ENCODE measurements around the gene SLC17A3.

SLC17A3 gene

DNA sequence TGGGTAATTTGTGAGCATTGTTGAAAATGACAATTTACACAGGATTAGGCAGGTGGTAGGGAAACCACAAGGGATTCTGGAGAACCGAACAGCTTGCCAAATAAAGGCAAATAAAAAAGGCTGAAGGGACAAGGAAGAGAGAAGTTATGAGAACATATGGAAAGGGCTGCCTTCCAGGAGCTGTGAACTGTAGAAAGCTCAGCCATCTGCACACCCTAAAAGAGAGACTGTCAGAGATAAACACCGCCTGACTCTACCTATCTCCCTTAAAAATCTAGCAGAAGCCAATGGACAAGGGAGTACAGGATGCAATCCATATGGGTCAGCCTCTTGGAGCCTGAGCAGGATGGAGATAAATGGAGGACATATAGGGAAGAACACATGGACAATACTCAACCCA, 29.5 kb downstream of the SLC17A3 start:
- no peak overlapping the region for H3K4me3 ChIP-seq (ENCODE audit: low read depth in 1 of 5, low read length in 5 of 5)
- H3K27me3 ChIP-seq (ENCODE audit: control insufficient read depth in 5 of 5, insufficient read depth in 4 of 5, low read length in 5 of 5): no peaks in the 10 kb centered on the region
- H3K4me1 ChIP-seq (ENCODE audit: control insufficient read depth in 5 of 5, insufficient read depth in 5 of 5, low read length in 5 of 5): no peaks in the 10 kb centered on the region
- H3K36me3 ChIP-seq (ENCODE audit: control insufficient read depth in 5 of 5, insufficient read depth in 5 of 5, low read length in 5 of 5): no peaks in the 10 kb centered on the region
- no peak overlapping the region for H3K27ac ChIP-seq (ENCODE audit: low read depth, low read length)
- H3K9me3 ChIP-seq (ENCODE audit: control insufficient read depth in 5 of 5, low read length in 5 of 5): no peaks in the 10 kb centered on the region
- no peak overlapping the region for H3K9ac ChIP-seq (ENCODE audit: low read length in 5 of 5)

DNA sequence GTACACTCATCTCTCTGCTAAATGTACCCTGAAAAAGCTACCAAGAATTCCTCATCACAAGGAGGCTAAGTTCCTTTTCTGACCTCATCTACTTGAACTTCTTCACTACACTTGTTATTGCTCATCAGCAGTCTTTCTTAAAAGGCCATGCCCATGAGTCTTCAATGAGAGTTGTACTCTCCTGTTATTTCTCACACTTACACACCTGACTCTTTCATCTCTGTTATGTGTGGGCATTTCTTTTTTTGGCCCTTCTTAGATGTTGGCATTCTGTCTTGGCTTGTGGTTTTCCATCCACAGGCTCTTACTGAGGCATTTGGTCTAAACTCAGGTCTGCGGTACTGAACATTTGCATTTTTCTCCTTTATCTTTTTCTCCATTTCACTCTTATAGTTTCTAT, 31.5 kb downstream of the SLC17A3 start:
- Histone ChIP-seq H3K36me3 (ENCODE audit: control insufficient read depth in 5 of 5, insufficient read depth in 5 of 5, low read length in 5 of 5) (no peaks in the 10 kb centered on the region), H3K27me3 (ENCODE audit: control insufficient read depth in 5 of 5, insufficient read depth in 4 of 5, low read length in 5 of 5) (no peaks in the 10 kb centered on the region), H3K4me1 (ENCODE audit: control insufficient read depth in 5 of 5, insufficient read depth in 5 of 5, low read length in 5 of 5) (no peaks in the 10 kb centered on the region), H3K27ac (ENCODE audit: low read depth, low read length) (no peak overlapping the region), H3K4me3 (ENCODE audit: low read depth in 1 of 5, low read length in 5 of 5) (no peak overlapping the region), H3K9me3 (ENCODE audit: control insufficient read depth in 5 of 5, low read length in 5 of 5) (no peaks in the 10 kb centered on the region), H3K9ac (ENCODE audit: low read length in 5 of 5) (no peak overlapping the region)

DNA sequence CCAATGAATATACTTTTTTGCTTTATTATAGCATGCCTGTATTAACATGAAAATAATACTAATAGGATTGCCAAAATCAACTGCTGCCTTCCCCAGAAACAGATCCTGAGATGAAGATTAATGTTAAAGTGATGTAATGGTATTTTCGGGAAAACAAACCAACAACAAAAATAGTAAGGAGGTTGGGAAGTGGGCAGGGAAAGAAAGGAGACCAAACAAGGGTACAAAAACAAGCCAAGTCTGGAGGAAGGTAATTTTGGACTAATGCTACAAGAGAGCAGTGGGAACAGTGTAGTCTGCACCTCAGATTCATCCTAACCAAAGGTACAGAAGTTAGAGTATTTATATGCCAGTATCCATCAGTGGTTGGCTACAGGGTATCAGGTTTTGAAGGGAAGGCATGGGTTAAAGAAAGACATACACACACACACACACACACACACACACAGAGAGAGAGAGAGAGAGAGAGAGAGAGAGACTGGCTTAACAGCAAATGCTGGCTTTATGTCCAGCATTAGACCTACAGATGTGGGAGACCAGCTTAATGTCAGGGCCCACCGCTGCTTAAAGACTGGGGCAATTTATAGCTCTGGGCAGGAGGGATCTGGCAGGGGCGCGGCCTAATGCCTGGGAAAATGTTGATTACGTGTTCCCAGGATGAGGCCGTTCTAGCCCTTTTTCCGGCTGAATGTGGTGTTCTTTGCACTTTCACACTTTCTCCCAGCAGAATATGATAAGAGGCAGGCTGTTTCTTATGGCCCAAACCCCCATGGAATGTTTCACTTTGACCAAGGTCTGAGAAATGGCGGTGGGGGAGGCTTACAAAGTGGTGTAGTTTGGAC, 38.4 kb downstream of the SLC17A3 start:
- no peaks in the 10 kb centered on the region for H3K9me3 ChIP-seq (ENCODE audit: control insufficient read depth in 5 of 5, low read length in 5 of 5)
- no peaks in the 10 kb centered on the region for H3K4me1 ChIP-seq (ENCODE audit: control insufficient read depth in 5 of 5, insufficient read depth in 5 of 5, low read length in 5 of 5)
- H3K27ac ChIP-seq (ENCODE audit: low read depth, low read length): no peak overlapping the region
- H3K27me3 ChIP-seq (ENCODE audit: control insufficient read depth in 5 of 5, insufficient read depth in 4 of 5, low read length in 5 of 5): peaks cover 0 to 2% (median 0%) of the 10 kb centered on the region in 5 donors
- H3K36me3 ChIP-seq (ENCODE audit: control insufficient read depth in 5 of 5, insufficient read depth in 5 of 5, low read length in 5 of 5): no peaks in the 10 kb centered on the region
- H3K9ac ChIP-seq (ENCODE audit: low read length in 5 of 5): no peak overlapping the region
- no peak overlapping the region for H3K4me3 ChIP-seq (ENCODE audit: low read depth in 1 of 5, low read length in 5 of 5)

DNA sequence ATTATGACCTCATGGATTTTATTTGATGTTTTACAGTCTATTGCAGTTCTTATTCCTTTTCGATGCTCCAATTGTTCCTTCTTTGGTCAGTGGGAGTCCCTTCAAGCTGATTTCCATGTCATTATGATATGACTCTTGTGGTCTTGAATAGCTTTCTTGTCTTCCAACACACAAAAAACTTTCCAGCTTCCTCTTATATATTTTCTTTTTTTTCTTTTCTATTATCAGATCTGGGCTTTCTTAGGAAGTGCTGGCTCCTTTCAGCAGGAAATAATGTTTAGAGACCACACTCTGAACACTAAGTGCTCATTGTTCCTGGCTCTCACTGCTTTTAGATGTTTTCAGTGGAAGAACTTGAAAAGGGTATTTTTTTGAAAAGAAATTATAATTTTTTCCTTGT, 39.1 kb downstream of the SLC17A3 start:
- no peak overlapping the region for H3K27ac ChIP-seq (ENCODE audit: low read depth, low read length)
- H3K9ac ChIP-seq (ENCODE audit: low read length in 5 of 5): no peak overlapping the region
- no peak overlapping the region for H3K4me3 ChIP-seq (ENCODE audit: low read depth in 1 of 5, low read length in 5 of 5)
- no peaks in the 10 kb centered on the region for H3K4me1 ChIP-seq (ENCODE audit: control insufficient read depth in 5 of 5, insufficient read depth in 5 of 5, low read length in 5 of 5)
- H3K36me3 ChIP-seq (ENCODE audit: control insufficient read depth in 5 of 5, insufficient read depth in 5 of 5, low read length in 5 of 5): no peaks in the 10 kb centered on the region
- H3K27me3 ChIP-seq (ENCODE audit: control insufficient read depth in 5 of 5, insufficient read depth in 4 of 5, low read length in 5 of 5): peaks cover 0 to 2% (median 0%) of the 10 kb centered on the region in 5 donors
- H3K9me3 ChIP-seq (ENCODE audit: control insufficient read depth in 5 of 5, low read length in 5 of 5): no peaks in the 10 kb centered on the region

DNA sequence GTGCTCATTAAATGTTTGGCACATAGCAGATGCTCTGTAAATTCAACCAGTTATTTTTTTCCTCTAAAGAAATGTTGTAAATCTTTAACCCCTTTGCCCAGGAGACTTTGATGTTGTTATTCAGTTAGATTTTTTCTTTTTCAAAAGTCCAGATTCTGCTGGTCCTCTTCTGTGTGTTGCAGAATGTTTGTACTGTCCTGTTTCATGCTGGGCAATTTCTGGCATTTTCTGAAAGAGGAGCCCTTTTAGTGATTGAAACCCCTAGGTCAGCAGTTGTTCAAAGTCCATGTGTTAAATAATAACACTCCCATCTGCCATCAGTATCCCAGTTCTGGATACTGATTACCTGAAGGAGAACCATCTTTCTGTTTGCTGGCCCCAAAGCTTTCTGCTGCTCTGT, 40.9 kb downstream of the SLC17A3 start:
- no peaks in the 10 kb centered on the region for H3K4me1 ChIP-seq (ENCODE audit: control insufficient read depth in 5 of 5, insufficient read depth in 5 of 5, low read length in 5 of 5)
- H3K36me3 ChIP-seq (ENCODE audit: control insufficient read depth in 5 of 5, insufficient read depth in 5 of 5, low read length in 5 of 5): no peaks in the 10 kb centered on the region
- no peaks in the 10 kb centered on the region for H3K9me3 ChIP-seq (ENCODE audit: control insufficient read depth in 5 of 5, low read length in 5 of 5)
- no peak overlapping the region for H3K27ac ChIP-seq (ENCODE audit: low read depth, low read length)
- peaks cover 0 to 2% (median 0%) of the 10 kb centered on the region in 5 donors for H3K27me3 ChIP-seq (ENCODE audit: control insufficient read depth in 5 of 5, insufficient read depth in 4 of 5, low read length in 5 of 5)
- H3K9ac ChIP-seq (ENCODE audit: low read length in 5 of 5): no peak overlapping the region
- no peak overlapping the region for H3K4me3 ChIP-seq (ENCODE audit: low read depth in 1 of 5, low read length in 5 of 5)

DNA sequence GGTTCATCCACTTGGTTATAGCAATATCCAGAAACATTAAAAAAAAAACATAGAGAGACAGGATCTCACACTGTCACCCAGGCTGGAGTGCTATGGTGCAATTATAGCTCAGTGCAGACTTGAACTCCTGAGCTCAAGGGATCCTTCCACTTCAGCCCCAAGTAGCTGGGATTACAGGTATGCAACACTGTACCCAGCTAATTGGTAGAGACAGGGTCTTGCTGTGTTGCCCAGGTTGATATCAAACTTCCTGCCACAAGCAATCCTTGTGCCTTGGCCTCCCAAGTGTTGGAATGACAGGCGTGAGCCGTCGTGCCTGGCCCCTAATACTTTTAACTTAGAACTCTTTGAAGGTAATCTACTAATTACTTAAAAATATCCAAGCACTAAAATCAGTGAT, 41.4 kb downstream of the SLC17A3 start:
- H3K9me3 ChIP-seq (ENCODE audit: control insufficient read depth in 5 of 5, low read length in 5 of 5): no peaks in the 10 kb centered on the region
- H3K9ac ChIP-seq (ENCODE audit: low read length in 5 of 5): no peak overlapping the region
- H3K27ac ChIP-seq (ENCODE audit: low read depth, low read length): no peak overlapping the region
- H3K36me3 ChIP-seq (ENCODE audit: control insufficient read depth in 5 of 5, insufficient read depth in 5 of 5, low read length in 5 of 5): no peaks in the 10 kb centered on the region
- H3K27me3 ChIP-seq (ENCODE audit: control insufficient read depth in 5 of 5, insufficient read depth in 4 of 5, low read length in 5 of 5): peaks cover 0 to 2% (median 0%) of the 10 kb centered on the region in 5 donors
- H3K4me1 ChIP-seq (ENCODE audit: control insufficient read depth in 5 of 5, insufficient read depth in 5 of 5, low read length in 5 of 5): no peaks in the 10 kb centered on the region
- no peak overlapping the region for H3K4me3 ChIP-seq (ENCODE audit: low read depth in 1 of 5, low read length in 5 of 5)

DNA sequence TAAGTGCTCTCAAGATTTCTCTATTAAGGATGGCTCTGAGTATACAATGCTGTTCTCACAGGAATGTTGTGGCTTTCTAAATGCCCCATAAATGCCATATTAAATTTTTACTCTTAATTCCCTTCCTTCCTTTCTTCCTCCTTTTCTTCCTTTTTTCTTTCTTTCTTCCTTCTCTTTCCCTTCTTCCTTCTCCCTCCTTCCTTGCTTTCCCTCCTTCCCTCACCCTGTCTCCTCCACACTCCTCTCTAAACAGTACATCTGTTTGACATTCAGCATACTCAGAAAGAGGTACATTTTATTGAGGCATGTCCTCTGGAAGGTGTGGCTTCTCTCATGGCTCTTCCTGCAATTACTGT, 41.8 kb downstream of the SLC17A3 start:
- H3K9me3 ChIP-seq (ENCODE audit: control insufficient read depth in 5 of 5, low read length in 5 of 5): no peaks in the 10 kb centered on the region
- no peak overlapping the region for H3K4me3 ChIP-seq (ENCODE audit: low read depth in 1 of 5, low read length in 5 of 5)
- H3K9ac ChIP-seq (ENCODE audit: low read length in 5 of 5): no peak overlapping the region
- no peaks in the 10 kb centered on the region for H3K36me3 ChIP-seq (ENCODE audit: control insufficient read depth in 5 of 5, insufficient read depth in 5 of 5, low read length in 5 of 5)
- no peaks in the 10 kb centered on the region for H3K4me1 ChIP-seq (ENCODE audit: control insufficient read depth in 5 of 5, insufficient read depth in 5 of 5, low read length in 5 of 5)
- H3K27ac ChIP-seq (ENCODE audit: low read depth, low read length): no peak overlapping the region
- peaks cover 0 to 2% (median 0%) of the 10 kb centered on the region in 5 donors for H3K27me3 ChIP-seq (ENCODE audit: control insufficient read depth in 5 of 5, insufficient read depth in 4 of 5, low read length in 5 of 5)

DNA sequence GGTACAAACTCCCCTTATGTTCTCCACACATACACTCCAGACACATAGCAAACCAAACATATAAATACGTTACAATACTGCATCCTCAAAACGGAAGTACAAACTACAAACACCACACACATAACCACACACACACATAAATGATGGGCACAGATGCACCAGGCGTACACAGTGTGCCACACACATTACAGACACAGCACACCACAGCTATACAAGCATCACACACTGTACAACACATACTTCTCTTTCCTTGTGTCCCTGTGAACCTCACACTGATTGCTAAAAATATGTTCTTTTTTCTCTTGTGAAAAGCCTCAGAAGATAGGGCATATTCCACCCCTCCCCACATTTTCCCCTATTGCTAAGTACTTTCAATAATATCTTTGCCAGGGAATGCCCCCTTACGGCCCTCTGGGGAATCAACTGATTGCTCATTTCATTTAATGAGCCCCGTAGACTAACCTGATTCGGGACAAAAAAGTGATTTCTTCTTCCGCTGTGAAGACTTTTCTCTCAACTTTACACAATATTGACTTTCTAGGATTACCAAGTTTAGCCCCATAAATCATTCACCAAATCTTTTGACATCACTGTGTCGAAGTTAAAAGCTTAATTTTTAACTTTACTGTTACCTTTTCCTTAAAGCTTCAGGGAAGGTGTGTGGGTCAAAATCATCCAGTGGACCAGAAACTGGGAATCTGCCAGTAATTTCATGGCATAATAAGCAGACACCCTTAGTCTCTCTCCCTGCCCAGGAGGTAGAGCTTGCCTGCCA, 42.3 kb downstream of the SLC17A3 start, which contains the start of gene SLC17A1:
SLC17A1 (minus strand) TSS at position 521 of the 775 bp plus-strand sequence. CDS start 1,495 bp downstream, outside the sequence.
- no peaks in the 10 kb centered on the region for H3K4me1 ChIP-seq (ENCODE audit: control insufficient read depth in 5 of 5, insufficient read depth in 5 of 5, low read length in 5 of 5)
- no peak within 1 kb of the TSS for H3K9ac ChIP-seq (ENCODE audit: low read length in 5 of 5)
- no peaks in the 10 kb centered on the region for H3K9me3 ChIP-seq (ENCODE audit: control insufficient read depth in 5 of 5, low read length in 5 of 5)
- no peaks in the 10 kb centered on the region for H3K36me3 ChIP-seq (ENCODE audit: control insufficient read depth in 5 of 5, insufficient read depth in 5 of 5, low read length in 5 of 5)
- peaks cover 0 to 2% (median 0%) of the 10 kb centered on the region in 5 donors for H3K27me3 ChIP-seq (ENCODE audit: control insufficient read depth in 5 of 5, insufficient read depth in 4 of 5, low read length in 5 of 5)
- no peak within 1 kb of the TSS for H3K4me3 ChIP-seq (ENCODE audit: low read depth in 1 of 5, low read length in 5 of 5)
- H3K27ac ChIP-seq (ENCODE audit: low read depth, low read length): no peak within 1 kb of the TSS

DNA sequence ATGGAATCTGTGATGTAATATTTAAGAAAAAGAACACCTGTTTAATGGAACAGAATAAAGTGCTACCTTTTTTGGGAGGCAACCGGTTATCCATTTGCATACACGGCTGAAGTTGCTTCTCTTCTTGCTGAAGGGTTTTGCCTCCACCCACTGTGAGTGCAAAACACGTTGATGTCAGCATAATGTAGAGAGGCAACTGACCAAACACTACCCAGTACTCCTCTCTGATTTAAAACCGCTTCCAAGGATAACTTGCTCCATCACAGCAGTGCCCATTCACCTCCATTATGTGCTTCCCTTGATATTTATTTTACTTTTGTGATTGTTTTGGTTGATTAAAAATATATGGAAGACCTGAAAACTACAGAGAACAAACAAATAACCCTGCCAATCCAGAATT, 43.6 kb downstream of the SLC17A3 start:
- Histone ChIP-seq H3K27me3 (ENCODE audit: control insufficient read depth in 5 of 5, insufficient read depth in 4 of 5, low read length in 5 of 5) (peaks cover 0 to 2% (median 0%) of the 10 kb centered on the region in 5 donors), H3K36me3 (ENCODE audit: control insufficient read depth in 5 of 5, insufficient read depth in 5 of 5, low read length in 5 of 5) (no peaks in the 10 kb centered on the region), H3K27ac (ENCODE audit: low read depth, low read length) (no peak overlapping the region), H3K4me3 (ENCODE audit: low read depth in 1 of 5, low read length in 5 of 5) (no peak overlapping the region), H3K9ac (ENCODE audit: low read length in 5 of 5) (no peak overlapping the region), H3K4me1 (ENCODE audit: control insufficient read depth in 5 of 5, insufficient read depth in 5 of 5, low read length in 5 of 5) (no peaks in the 10 kb centered on the region), H3K9me3 (ENCODE audit: control insufficient read depth in 5 of 5, low read length in 5 of 5) (no peaks in the 10 kb centered on the region)

DNA sequence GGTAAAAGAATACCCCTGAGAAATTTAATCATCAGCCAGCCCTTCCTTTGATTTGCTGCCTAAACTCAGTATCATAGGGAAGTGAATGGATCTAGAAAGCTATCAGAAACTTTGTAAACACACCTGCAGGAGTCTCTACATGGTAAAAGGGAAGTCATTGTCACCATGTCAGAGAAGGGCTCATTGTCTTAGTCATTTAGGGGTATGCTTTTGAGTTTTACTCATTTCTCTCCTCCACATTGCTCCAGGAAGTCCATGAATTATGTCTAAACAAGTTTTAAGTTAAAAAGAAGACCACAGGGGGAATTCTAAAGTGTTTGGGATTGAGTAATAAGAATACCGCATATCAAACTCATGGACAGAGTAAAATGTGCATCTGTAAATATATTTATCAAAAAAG, 44.7 kb downstream of the SLC17A3 start:
- Histone ChIP-seq H3K4me1 (ENCODE audit: control insufficient read depth in 5 of 5, insufficient read depth in 5 of 5, low read length in 5 of 5) (no peaks in the 10 kb centered on the region), H3K9me3 (ENCODE audit: control insufficient read depth in 5 of 5, low read length in 5 of 5) (no peaks in the 10 kb centered on the region), H3K36me3 (ENCODE audit: control insufficient read depth in 5 of 5, insufficient read depth in 5 of 5, low read length in 5 of 5) (no peaks in the 10 kb centered on the region), H3K27ac (ENCODE audit: low read depth, low read length) (no peak overlapping the region), H3K27me3 (ENCODE audit: control insufficient read depth in 5 of 5, insufficient read depth in 4 of 5, low read length in 5 of 5) (peaks cover 0 to 2% (median 0%) of the 10 kb centered on the region in 5 donors), H3K9ac (ENCODE audit: low read length in 5 of 5) (no peak overlapping the region), H3K4me3 (ENCODE audit: low read depth in 1 of 5, low read length in 5 of 5) (no peak overlapping the region)
